NCI-H524 treated with DMSO at 0.1 percent for 48 hours (cell line): ENCODE data around the gene APBB2.
A peak's percentile ranks its signal among the peaks of the same experiment; 100 is the strongest.

Source experiments
- DNase-seq: peaks from one replicate; lab custom pipeline; 2025; lab: John Stamatoyannopoulos, UW

Gene APBB2

DNA sequence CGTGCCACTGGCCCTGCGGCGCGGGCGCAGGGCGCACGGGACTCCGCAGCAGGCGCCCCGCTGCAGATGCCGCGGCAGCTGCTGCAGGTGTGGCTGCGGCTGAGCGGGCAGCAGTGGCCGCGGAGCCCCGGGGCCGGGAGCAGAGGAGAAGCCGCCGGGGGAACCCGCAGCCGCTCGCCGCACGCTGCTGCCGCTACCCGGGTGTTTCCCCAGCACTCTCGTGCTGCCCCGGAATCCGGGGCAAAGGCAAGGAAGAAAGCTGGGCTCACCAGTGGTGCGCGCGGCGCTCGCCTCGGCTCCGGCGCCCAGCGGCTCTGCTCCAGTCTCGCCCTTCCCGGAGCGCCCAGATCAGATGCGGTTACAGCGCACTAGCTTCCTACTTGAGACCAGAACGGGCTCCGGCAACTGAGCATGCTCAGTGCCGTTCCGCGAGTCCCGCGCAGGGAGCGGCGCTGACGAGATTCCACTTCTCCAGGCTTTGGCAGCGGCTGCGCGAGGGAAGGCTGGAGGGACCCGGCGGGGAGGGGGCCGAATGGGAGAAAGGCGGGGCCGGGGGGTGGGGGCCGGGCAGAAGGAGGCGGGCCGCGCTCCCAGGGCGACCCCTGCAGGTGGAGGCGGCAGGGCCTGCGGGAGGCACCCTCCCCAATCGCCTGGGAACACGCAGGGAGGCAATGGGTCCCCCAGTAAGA is at the start of gene APBB2:
Gene APBB2, minus strand, starts transcription at position 407 of the 689 bp plus-strand sequence. CDS start 181,288 bp downstream, outside the sequence.
- peak; percentile 78 for DNase-seq

DNA sequence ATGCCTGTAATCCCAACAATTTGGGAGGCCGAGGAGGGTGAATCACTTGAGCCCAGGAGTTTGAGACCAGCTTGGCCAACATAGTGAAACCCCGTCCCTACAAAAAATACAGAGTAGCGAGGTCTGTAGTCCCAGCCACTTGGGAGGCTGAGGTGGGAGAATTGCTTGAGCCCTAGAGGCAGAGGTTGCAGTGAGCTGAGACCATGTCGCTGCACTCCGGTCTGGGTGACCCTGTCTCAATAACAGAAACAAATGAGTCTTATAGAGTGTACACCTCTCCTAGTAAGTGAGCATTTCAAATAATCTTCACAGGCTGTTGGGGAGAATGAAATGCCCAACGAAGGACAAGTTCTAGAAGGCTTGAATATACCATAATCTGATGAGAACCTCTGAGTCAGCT is 47.9 kb upstream of the APBB2 start:
- no peak for DNase-seq

DNA sequence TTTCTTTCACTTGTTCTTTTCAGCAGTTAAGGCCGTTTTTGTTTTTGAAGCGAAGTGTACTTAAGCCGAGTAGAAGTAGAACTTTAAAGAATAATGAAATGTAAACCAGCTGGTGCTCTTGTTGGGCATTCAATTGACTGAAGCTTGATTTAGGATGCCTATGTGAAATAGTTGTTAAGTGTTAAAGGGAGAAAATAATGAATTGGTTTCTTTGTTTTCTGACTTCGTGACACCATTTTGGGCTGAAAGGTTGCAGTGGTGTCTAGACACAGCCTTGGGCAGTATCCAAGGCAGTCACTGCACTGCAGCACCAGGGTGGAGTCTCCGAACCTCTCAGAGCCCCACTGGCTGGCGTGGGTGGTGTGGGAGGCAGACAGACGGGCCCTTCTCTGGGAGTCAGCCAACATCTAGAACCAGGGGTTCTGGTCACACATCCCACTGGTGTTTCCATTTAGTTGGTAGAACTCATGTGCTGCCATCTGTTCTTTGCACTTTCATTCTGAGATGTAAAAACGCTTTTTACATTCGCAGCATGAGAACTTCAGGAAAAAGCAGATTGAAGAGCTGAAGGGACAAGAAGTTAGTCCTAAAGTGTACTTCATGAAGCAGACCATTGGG is 45.9 kb upstream of the APBB2 start:
- DNase-seq = no peak

DNA sequence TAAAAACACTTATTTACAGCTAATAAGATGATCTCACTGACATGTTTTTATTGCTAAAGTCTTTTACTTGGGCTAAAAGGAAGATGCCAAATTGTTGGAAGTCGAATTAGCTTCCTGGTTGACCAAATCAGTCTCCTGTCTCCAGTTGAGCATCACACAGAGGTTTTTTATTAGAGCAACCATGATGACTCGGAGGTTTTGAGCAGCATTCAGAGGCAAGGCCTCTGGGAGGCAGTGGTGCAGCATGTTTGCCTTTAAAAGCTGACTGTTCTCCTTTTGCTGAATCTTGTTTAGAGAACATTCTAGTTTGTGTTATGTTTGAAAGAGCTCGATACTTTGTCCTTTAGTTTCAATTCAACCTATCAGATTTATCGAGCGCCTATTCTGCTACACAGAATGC is 44.4 kb upstream of the APBB2 start:
- DNase-seq = no peak

DNA sequence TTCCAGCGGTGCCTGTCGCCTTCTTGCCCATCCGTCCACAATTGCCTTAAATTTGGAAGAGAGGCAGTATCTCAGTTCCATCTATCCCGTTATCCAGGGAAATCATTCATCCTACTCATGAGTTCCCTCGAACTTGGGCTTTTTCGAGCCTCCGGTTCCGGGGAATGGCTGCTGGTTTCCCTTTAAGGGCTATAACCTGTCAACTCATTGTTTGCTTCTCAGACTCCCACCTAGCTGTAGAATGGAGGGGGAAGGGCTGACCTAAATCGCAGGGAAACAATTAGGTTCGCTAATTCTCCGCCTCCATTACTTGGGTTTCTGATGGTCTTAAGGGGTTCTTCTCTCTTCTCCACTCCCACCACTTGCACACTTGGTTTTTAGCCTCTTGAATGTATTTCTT is 43.6 kb upstream of the APBB2 start:
- DNase-seq = no peak

- DNase-seq = no peak
These were observed 43.0 kb upstream of the APBB2 start for GRCh38 chr4:41257257-41257901.

- DNase-seq = peak; percentile 88
These were observed 42.5 kb upstream of the APBB2 start, which contains the start of gene UCHL1 for GRCh38 chr4:41256740-41257256. UCHL1 (plus strand) TSS chr4:41256928; CDS start chr4:41256977, 49 bp downstream.

DNA sequence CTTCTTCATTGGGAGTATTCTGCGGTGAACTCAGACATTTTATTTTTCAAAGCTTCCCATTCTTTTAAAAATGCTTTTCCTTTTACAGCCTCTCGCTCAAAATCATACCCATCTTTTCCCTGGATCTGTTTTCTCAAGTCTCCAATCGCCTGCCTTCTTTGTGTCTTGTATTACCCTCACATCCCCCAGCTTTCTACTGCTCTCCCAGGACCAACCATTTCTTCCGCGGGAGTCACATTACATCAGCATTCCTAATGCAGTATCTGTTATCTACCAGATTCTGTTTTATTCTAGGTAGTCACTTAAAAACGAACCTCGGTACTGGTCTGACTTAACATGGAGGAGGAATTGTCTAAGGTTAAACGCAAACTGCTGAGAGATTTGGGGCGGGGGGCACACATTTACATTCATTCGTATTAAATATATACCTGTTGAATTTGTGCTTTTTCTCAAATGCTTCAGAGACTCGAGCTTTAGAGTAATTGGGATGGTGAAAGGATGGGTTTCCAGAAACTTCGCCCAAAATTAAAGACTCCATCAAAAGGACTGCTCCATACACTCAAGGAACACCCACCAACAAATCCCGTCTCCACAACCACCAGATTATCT is 41.9 kb upstream of the APBB2 start:
- no peak for DNase-seq

GRCh38 chr4:41245983-41246382 is 31.6 kb upstream of the APBB2 start:
- DNase-seq = no peak

GRCh38 chr4:41241919-41242318 is 27.6 kb upstream of the APBB2 start:
- no peak for DNase-seq

GRCh38 chr4:41236508-41236907 is 22.2 kb upstream of the APBB2 start:
- no peak for DNase-seq

GRCh38 chr4:41236032-41236431 is 21.7 kb upstream of the APBB2 start:
- no peak for DNase-seq

DNA sequence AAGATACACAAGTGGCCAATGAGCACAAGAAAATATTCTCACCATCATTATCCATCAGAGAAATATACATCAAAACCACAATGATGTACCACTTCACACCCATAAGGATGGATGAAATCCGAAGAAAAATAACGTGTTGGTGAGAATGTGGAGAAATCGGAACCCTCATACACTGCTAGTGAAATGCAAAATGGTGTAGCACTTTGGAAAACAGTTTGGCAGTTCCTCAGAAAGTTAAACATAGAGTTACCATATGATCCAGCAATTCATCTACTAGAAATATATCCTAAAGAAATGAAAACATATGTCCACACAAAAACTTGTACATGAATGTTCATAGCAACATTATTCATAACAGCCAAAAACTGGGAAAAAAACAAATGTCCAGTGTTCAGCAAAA is 18.5 kb upstream of the APBB2 start:
- DNase-seq = no peak

- no peak for DNase-seq
These were observed 18.1 kb upstream of the APBB2 start for GRCh38 chr4:41232406-41232805.

DNA sequence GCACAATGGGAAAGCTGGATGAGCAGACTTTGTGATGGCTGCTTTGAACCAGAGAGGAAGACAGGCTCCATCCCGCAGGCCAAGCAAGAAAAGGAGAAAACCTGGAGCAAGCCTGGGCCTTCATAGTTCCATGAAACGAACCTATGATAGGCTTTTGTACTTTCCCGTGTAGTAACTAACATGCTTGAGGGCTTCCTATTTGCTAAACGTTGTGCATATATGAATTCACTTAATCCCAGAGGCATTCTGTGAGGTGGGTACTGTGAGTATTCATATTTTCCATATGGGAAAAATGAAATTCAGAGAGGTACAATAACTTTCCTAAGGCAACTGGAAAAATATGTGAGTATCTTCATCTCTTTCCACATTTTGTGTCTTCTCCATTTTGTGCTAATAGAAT is 13.6 kb upstream of the APBB2 start:
- no peak for DNase-seq

DNA sequence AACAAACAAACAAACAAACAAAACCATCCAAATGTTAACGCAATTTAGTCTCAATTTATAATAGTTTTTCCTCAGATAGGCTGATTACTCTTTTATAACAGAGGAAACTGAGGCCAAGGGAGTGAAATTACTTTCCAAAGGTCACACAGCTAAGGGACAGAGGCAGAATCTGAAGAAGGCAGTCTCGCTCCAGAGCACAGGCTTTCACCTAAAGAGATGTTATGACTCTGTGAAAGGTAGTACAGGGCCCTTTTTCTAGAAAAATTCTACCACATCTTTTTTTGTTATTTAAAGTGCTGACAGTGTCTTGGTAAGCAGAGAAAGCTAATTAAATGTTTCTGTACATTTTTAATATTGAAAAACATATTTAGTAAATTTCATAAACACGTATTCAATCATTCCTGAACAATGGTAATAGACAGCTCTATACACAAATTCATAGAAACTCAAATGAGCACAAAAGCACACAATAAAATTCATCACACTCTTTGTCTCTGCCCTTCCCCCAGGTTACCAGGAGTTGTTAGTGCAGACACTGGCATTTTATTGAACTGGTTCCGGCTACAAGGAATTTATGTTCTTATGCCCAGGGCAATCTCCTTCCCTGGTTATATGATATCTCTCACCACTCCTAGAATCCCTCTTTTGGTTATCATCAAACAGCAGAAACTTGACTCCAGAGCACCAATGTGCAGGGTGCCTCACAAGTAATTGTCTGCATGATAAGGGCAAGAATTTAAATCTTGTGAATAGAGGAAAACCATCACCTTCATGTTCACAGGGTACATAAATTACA is 7.7 kb upstream of the APBB2 start:
- no peak for DNase-seq

- no peak for DNase-seq
These were observed 5.1 kb upstream of the APBB2 start for GRCh38 chr4:41219421-41219950.

GRCh38 chr4:41218703-41219102 is 4.4 kb upstream of the APBB2 start:
- DNase-seq = peak; percentile 75

GRCh38 chr4:41217374-41217773 is 3.0 kb upstream of the APBB2 start:
- no peak for DNase-seq

DNA sequence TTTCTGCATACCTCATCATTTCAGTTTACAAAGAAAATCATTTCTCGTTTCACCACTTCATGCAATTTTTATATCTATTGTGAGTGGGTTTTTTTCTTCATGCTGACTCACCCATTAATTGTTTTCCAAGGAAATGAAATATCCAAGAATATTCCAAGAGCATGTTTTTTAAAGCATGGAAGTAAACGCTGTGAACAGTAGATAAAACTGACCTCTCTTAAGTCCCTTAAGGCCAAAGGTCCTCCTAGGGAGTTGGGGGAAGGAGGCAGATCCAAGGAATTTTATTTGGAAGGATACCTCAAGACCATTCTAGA is 2.6 kb upstream of the APBB2 start:
- no peak for DNase-seq

DNA sequence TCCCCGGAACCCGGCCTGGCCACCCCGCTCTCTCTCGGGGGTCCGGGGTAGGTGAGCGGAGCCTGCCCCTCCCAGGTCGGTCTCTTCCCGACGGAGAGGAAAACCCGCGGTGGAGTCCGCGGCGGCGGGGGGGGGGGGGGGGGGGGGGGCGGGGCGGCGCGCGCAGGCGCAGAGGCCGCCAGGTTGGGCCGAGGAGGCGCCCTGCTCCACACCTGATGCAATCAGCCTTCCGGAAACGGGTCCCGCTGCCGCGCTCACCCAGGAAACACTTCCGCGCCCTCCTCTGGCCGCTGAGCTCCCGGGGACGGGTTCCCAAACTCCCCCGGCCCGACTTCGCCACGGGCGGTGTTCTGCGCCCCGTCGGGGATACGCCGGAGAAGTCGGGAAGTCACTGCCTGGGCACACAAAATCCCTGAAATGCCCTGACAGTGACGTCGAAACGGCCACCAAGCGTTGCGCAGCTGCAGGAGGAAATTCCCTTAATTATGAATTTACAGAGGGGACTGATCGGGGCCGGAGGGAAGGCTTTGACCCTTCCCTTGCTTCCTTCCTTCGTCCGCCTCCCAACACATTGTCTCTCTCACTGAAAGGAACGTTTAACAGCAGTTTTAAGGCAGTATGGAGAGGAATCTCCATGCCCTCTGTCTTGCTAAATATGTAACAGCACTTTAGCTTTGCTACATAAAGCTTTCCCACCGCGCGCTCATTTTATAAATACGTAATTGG is 2.1 kb upstream of the APBB2 start:
- peak; percentile 55 for DNase-seq
